NCI-H526 (cell line): ENCODE results near the gene NTHL1.
A peak's percentile ranks its signal among the peaks of the same experiment; 100 is the strongest.
"Not testable (repeated sequence)": the region's sequence is repeated elsewhere in the genome, so short reads cannot be mapped to it uniquely, and the experiment has no call there.

Source experiments
- DNase-seq, 2 experiments: peaks; one replicate each; lab custom pipeline; 2025; lab: John Stamatoyannopoulos, UW

Gene NTHL1

GRCh38 chr16:2040787-2041522 is 6.7 kb downstream of the NTHL1 start:
- DNase-seq, result no peak

- no peak for DNase-seq
These were observed 7.4 kb downstream of the NTHL1 start for GRCh38 chr16:2040041-2040786.

DNA sequence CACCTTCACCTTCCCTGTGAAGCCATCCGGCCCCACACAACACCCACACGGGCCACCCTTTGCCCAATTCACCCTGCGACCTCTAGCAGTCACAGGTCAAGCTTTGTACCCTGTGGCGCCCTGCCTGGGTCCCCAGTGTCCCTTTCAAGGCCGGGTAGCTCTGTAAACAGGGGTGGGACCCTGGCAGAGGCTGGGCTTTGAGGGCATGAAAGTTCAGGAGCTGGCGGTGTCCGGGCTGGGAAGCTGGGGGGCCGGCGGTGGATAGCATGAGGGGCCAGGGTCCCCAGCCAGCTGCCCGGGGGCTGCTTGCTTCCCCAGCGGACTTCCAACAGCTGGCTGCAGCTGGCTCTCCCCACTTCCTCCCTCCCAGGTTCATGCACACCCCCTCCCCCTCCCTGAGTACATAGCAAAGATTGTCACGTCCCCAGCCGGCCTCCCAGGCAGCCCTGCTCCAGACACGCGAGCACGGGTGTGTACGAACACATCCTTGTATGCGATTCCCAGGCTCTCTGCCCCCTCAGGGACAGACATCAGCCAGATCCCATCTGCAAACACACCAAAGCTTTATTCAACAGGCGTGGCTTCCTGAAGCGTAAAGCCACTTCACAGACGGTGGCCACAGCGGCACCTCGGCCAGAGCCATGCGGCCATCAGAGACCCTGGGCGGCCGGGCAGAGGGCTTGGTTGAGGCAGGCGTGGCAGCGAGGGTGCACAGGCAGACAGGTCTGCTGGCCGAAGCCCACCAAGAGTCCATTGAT is 8.2 kb downstream of the NTHL1 start:
- no peak for DNase-seq

GRCh38 chr16:2038382-2039231 is 9.0 kb downstream of the NTHL1 start:
- no peak for DNase-seq

GRCh38 chr16:2037647-2038381 is 9.8 kb downstream of the NTHL1 start:
- no peak for DNase-seq

DNA sequence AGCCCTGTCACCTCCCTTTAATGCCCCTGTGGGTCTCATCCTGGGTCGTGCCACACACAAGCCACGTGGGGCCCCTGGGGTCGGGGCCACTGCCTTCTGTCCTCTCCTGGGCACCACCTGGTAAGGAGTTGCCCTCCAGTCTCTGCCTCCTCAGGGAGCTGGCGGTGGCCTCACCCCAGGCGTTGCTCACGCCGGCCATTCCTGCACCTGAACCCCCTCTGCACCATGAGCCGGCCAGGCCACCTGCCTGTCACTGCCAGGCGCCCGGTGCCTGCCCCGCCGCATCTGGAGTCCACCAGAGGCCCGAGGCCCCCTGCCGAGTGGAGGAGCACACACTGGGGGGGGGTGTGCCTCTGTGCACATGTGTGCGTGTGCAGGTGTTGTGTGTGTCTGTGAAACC is 10.5 kb downstream of the NTHL1 start:
- no peak for DNase-seq

DNA sequence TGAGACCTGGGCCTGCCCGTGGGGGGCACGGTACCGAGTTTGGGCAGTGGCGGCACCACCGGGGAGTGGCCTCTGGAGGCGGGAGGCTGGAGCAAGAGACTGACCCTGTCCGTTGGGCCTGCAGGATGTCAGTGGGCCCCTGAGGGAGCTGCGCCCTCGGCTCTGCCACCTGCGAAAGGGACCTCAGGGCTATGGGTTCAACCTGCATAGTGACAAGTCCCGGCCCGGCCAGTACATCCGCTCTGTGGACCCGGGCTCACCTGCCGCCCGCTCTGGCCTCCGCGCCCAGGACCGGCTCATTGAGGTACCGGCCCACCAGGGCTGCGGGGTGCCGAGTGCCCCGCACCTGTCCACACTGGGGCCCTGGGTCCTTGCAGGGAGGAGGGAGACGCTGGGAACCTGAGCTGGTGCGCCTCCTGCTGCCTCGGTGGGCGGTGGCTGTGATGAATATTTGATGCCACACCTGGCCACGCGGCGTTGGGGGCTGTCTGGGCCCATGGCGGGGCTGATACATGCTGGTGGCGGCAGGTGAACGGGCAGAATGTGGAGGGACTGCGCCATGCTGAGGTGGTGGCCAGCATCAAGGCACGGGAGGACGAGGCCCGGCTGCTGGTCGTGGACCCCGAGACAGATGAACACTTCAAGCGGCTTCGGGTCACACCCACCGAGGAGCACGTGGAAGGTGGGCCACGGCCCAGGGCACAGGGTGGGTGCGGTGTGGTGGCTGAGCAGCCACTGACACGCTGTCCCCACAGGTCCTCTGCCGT is 11.3 kb downstream of the NTHL1 start:
- peak in 1 of 2 experiments; percentile 54 for DNase-seq

DNA sequence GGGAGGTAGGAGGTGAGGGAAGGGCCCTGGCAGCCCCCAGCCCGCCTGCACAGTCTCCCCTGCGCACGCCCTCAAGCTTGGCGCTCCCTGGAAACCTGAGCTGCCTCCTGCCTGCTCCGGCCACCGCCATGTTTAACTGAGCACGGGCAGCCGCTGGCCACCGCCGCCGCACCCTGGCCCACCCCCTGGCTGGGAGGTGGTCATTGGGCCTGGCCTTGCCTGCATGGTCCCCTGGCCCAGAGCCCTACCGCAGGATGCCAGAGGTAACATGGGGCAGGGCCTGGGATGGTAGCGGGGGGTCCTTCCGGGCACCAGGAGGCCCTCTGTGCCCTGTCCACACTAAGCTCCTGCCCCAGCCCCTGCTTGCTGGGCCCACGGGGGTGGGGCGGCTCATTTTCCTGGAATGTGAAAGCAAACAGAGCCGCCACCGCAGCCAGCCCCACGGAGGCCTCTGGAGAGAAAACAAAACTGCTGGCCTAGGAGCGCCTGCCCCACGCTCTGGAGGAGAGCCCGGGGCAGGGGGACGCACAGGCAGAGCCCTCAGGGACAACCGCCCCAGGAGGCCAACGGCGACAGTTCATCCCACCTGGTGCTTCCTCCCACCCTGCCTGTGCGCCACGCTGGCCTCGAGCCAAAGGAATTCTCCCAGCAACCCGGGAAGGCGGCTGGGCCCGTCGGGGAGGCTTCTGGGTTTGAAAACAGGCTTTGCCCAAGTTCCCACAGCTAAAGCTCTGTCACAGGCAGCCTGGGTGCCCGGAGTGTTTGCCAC is 12.0 kb downstream of the NTHL1 start:
- peak; percentile 49 to 82 for DNase-seq

- no peak for DNase-seq
These were observed 12.8 kb downstream of the NTHL1 start for GRCh38 chr16:2034696-2035430.

GRCh38 chr16:2033909-2034695 is 13.5 kb downstream of the NTHL1 start:
- DNase-seq, result not testable (repeated sequence)

- no peak for DNase-seq
These were observed 14.4 kb downstream of the NTHL1 start for GRCh38 chr16:2033057-2033908.

DNA sequence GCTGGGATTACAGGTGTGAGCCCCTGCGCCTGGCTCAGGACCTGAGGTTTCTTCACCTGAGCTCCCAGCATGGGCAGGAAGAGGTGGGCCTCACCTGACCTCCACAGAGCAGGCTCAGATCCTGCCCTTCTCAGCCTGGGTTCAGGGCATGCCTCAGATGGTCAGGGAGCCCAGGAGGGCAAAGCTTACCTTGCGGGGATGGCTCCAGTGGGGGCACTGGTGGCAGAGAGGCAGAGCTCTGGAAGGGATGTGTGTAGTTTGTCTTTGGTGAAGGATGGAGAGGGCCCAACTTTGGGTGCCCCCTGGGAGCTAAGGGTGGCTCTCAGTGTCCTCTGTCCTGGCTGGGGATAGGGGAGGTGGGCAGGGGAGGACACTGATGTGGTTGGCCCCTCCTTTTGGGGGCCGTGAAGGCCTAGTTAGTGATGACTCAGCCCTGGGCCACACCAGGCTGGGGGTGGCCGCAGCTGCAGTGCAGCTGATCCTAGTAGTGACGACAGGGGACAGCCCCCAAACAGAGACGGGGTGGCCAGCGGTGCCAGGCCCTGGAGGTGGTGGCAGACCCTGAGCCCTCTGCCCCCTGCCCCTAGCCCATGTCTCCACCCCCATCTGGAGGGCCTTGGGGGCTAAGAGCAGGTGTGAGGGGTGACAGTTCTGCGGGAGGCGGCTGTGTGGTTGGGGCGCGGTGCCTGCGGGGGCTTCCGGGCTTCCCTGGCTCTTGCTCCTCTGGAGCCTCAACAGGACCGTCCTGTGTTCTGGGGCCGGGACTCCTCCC is 15.2 kb downstream of the NTHL1 start:
- no peak for DNase-seq

DNA sequence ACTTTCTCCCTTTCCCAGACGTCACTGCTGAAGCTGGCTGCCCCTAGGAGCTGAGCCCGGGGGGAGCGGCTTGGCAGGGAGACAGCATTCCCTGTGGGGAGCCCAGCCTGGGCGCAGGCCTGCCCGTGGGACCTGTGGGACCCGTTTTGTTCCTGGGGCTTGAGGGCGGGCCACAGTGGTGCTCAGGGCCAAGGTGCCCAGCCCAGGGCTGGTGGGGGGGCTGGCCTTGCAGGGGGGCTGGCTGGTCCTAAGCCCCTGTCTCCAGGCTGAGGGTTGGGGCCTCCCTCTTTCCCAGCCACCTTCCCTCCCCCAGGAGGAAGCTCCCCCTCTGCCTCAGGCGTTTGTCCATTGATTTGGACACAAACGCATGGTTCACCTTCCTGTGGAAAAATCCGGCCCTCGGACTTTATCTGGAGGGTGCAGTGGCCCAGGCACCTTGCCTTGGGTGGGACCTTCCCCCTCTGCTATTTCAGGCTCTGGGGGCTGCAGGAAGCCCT is 16.5 kb downstream of the NTHL1 start:
- DNase-seq, result no peak

GRCh38 chr16:2030036-2030435 is 17.6 kb downstream of the NTHL1 start:
- no peak for DNase-seq

GRCh38 chr16:2029350-2029749 is 18.3 kb downstream of the NTHL1 start:
- DNase-seq, result no peak

DNA sequence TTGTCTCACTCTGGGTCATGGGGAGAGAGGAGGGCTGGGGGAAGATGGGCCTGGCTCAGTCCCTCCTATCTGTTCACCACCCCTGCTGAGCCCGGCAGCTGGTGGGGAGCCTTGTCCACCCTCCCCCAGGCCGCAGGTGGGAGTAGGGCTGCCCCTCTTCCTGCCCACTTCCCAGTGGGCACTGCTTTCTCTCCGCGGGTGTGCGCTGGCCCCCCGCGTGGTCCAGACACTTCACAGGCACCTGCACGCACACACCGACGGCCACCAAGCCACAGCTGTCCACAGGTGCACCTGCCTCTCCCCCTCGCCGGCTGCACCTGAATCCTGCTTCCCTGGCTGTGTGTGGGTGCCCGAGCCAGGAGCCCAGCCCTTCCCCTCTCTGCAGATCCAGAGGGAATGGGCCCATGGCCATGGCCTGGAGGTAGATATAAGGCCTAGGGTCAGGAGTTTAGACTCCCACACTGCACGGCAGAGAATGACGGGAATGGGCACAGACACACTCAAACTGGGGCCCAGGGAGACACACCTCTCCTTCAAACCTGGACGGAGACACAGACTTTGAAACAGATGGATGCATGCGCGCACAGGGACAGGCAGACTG is 18.9 kb downstream of the NTHL1 start:
- no peak for DNase-seq
